ENCODE measurements around the gene BAD. TPM values are rescaled to one million over a fixed set of nuclear protein-coding genes. Genes with fewer than 3 reads are reported as not detected.

The BAD gene
- total and polyA plus RNA-seq, 10 of the 15 experiments (the other 5 are each of a cell fraction or from before 2014, with no cell fraction given): 1.5 to 67.2 (median 39.6) TPM

- TF ChIP-seq CTCF (IDR thresholded peaks at IDR 0.05 in 2 of 3, conservative IDR thresholded peaks at IDR 0.05 in 1 of 3; ENCODE audit: control insufficient read depth in 2 of 3, extremely low read depth in 1 of 3, insufficient read depth in 1 of 3, low read depth in 3 of 3, low read length in 3 of 3): 0 out of 6 replicates have a peak, but pooled peaks of 1 of the 3 experiments have one; percentile 6
- 0 out of 2 replicates have a peak, but pooled peaks have one; percentile 18 for TF ChIP-seq RB1 (IDR thresholded peaks at IDR 0.05; ENCODE audit: borderline replicate concordance)
- peak; percentile 91 for TF ChIP-seq TARDBP (IDR thresholded peaks at IDR 0.05; ENCODE audit: borderline replicate concordance)
- TF ChIP-seq NR2F1 (conservative IDR thresholded peaks at IDR 0.05): peak; percentile 51
- peak; percentile 38; the same call in 1 of the 2 replicates for TF ChIP-seq TCF12 (IDR thresholded peaks at IDR 0.05; ENCODE audit: low read depth, low read length)
- TF ChIP-seq CREM (IDR thresholded peaks at IDR 0.05; ENCODE audit: low read depth): 0 out of 2 replicates have a peak, but pooled peaks have one; percentile 46
- 0 out of 2 replicates have a peak, but pooled peaks have one; percentile 23 for TF ChIP-seq CBFB (IDR thresholded peaks at IDR 0.05; ENCODE audit: low read depth)
- TF ChIP-seq STAT1 (conservative IDR thresholded peaks at IDR 0.05): 0 out of 2 replicates have a peak, but pooled peaks have one; percentile 48
- no peak for TF ChIP-seq NR2C2 (IDR thresholded peaks at IDR 0.05; ENCODE audit: borderline replicate concordance, control insufficient read depth, insufficient read length, low read depth)
- TF ChIP-seq CHD2 (IDR thresholded peaks at IDR 0.05; ENCODE audit: borderline replicate concordance, low read depth, low read length): peak; percentile 90
- no peak for TF ChIP-seq ZSCAN29 (IDR thresholded peaks at IDR 0.05)
- TF ChIP-seq SREBF1 (IDR thresholded peaks at IDR 0.05; ENCODE audit: low read length): no peak
- TF ChIP-seq YY1 (IDR thresholded peaks at IDR 0.05; ENCODE audit: low read depth, low read length): peak; percentile 99
- peak; percentile 61 for TF ChIP-seq NR2C1 (IDR thresholded peaks at IDR 0.05)
- TF ChIP-seq TBL1XR1 (IDR thresholded peaks at IDR 0.05; ENCODE audit: low read depth, low read length): 0 out of 2 replicates have a peak, but pooled peaks have one; percentile 17
- TF ChIP-seq, protein P1, sequence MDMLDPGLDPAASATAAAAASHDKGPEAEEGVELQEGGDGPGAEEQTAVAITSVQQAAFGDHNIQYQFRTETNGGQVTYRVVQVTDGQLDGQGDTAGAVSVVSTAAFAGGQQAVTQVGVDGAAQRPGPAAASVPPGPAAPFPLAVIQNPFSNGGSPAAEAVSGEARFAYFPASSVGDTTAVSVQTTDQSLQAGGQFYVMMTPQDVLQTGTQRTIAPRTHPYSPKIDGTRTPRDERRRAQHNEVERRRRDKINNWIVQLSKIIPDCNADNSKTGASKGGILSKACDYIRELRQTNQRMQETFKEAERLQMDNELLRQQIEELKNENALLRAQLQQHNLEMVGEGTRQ (IDR thresholded peaks at IDR 0.05; ENCODE audit: borderline replicate concordance, low read depth, low read length): no peak
These were observed 37.4 kb downstream of the BAD start, which contains the start of gene PPP1R14B (continued) for GRCh38 chr11:64246871-64247728.
